HL-60/S4 treated with retinoic acid at 250 ng/mL for 4 days and 3 days (cell line): ENCODE results near the gene CREB3L2.
"Not testable (repeated sequence)": the region's sequence is repeated elsewhere in the genome, so short reads cannot be mapped to it uniquely, and the experiment has no call there.

ENCODE experiments used
- in situ Hi-C: fragments of 300-500 bp; cut with MboI; formaldehyde crosslinking; loops from 2 replicates; pipeline ENCODE4 v1.7.0; 2022; ENCODE audit warnings: low sequenced_read_pairs

The CREB3L2 gene

GRCh38 chr7:137936509-137937201 lies 65.2 kb downstream of the CREB3L2 start:
- in situ Hi-C loops, result no loop called here

DNA sequence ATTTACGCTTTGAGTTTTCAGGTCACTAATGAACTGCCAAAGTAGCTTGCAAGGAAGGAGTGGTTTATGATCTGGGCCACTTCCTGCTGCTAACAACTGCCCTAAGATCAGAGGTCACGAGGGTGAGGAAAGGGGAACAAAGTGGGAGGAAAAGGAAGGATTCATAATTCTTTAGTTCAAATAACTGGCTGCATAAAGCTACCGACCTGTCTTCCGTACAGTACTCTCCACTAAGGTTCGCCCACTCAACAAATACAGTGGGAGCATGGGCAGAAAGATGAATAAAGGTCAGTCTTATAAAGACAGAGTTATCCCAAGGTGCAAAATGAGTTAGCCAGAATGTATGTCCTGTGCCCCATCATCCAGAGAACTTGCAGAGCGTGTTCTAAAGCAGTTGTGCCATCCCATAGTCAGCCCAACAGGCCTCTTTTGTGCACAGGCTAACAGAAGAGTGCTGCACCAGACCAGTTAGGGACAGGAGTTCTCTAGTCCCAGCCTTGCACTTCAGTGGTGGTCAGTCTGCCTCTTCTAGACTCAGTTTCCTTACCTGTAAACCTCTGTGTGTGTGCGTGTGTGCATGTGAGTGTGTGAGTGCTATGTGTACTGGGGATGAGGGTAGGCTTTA lies 65.9 kb downstream of the CREB3L2 start:
- in situ Hi-C loops, result no loop called here

DNA sequence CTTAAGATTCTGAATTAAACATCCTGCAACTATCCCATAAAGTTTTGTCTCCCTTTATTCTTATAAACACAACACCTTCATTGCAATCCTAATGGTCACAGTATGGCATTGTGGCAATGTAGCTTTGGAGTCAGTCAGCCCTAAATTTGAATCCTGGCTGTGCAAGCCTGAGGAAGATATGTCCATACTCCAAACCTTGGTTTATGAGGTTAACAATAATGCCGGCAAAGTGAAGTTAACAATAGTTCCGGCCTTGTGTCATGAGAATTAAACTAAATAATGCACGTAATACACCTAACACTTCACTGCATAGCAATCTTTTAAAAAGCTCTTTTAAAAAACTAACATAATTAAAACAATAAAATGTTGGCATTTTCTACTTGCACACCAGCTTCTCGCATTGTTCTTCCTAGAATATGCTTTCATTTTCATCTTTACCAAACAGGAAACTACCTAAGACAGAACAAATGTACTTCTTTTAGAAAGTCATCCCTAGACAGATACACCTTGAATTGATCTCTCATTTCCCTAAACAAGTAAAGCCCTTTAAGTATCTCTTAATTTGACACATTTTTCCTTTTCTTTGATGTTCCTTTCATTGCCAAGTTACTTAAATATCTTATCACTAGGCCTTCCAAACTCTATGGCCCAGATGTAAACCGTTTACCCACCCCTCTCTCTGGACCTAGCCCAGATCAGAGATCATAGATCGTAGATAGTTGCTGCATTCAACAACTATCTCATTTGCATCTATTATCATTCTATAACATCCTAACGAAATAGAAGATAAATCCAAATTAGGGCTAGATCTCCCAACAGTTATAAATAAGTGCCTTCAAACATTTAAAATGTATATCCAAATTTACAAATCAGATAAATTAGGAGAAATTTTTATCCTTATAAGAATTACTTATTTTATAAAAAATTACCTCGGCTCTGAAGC lies 66.7 kb downstream of the CREB3L2 start:
- in situ Hi-C loops, result no loop called here

DNA sequence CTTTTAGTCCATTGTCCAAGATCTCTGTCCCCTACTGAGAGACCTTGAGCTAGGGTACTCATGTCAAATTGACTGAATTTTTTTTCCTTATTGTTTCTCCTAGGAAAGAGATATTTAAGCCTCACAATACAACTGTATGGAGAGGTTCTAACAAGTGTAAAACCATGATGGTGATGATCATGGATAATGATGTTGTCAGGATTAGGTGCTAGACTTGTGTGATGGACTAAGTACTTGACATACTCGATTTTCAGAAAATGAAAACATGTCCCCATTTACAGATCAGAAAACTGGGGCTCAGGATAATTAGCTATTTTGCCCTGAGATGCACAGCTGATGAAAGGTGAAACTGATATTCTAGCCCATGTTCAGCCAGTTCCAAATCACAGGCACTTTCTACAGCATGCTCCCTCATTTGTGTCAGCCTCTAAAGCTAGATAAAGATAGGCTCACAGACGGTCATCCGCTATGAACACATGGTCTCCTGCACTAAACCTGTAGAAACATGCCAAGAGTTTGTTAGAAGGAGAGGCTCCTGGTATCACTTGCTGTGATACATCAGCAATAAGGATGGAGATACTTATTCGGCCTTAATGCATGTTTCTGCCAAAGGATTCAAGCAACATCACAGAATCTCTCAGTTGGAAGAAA lies 67.6 kb downstream of the CREB3L2 start:
- in situ Hi-C loops, result no loop called here

GRCh38 chr7:137933270-137934017 lies 68.4 kb downstream of the CREB3L2 start:
- in situ Hi-C loops, result no loop called here

DNA sequence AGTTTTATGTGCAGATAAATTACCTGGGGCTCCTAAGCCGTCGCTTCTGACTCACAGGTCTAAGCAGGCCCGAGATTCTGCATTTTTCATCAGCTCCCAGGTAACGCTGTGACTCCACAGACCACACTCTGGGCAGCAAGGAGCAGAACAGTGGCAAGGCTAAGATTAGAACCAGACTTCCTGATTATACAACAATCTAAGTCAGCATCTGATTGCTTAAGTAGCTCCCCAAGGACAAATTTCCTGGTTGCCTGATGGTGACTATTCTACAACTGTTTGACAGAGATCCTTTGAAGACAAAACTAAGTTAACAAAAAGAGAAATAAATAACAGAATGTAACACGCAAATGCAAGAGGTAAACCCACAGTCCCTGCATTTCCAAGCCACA lies 69.0 kb downstream of the CREB3L2 start:
- in situ Hi-C loops, result no loop called here

GRCh38 chr7:137931823-137932222 lies 70.1 kb downstream of the CREB3L2 start:
- in situ Hi-C loops, result no loop called here

- in situ Hi-C loops, result no loop called here
Observed at GRCh38 chr7:137930581-137930980, 71.3 kb downstream of the CREB3L2 start.

DNA sequence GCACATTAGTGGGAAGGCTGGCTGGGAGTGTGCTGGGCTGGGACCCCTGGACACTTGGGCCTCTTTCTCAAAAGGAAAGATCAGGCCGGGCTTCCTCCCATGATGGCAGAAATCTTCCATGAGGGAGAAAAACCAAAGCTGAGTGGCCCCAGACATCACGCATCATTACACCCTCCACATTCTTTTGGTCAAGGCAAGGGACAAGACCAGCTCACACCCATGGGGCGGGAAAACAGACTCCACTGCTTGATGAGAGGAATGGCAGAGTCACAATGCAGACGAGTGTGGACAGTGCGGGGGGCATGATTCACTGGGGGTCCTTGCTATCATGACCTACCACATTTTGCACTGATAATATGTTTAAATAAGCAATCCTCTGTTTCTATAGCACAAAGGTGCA lies 73.3 kb downstream of the CREB3L2 start:
- in situ Hi-C loops, result no loop called here

- in situ Hi-C loops, result no loop called here
Observed at GRCh38 chr7:137927386-137927785, 74.5 kb downstream of the CREB3L2 start.

GRCh38 chr7:137926206-137926605 lies 75.7 kb downstream of the CREB3L2 start:
- in situ Hi-C loops, result not testable (repeated sequence)

- in situ Hi-C loops, result no loop called here
Observed at GRCh38 chr7:137925754-137926153, 76.1 kb downstream of the CREB3L2 start.

DNA sequence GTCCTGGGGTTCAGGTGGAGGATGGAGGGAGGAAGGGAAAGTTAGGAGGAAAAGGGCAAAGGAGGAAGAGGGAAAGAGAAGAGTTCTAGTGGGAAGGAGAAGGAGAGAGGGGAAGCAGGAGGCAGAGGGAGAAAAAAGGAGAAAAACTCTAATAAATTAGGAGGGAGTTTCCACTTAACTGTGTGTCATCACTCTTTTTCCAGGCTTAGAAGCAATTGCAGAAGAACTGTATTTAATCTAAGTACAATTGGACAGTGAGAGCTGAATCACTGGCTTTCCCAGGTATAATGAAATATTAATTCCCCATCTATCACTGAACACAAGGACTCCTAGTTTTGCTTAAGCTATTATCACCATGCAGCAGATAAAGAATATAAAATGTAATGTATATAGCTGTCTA lies 76.8 kb downstream of the CREB3L2 start:
- in situ Hi-C loops, result no loop called here

- in situ Hi-C loops, result loop anchor here (25.0 kb wide), 1 partner anchor 939 kb away; no protein-coding TSS in a partner anchor
Observed at GRCh38 chr7:137923380-137923779, 78.5 kb downstream of the CREB3L2 start.

- in situ Hi-C loops, result loop anchor here (25.0 kb wide), 1 partner anchor 941 kb away; no protein-coding TSS in a partner anchor
Observed at GRCh38 chr7:137920637-137921399, 81.1 kb downstream of the CREB3L2 start.

GRCh38 chr7:137919987-137920386 lies 81.9 kb downstream of the CREB3L2 start:
- in situ Hi-C loops, result loop anchor here (25.0 kb wide), 1 partner anchor 942 kb away; no protein-coding TSS in a partner anchor

DNA sequence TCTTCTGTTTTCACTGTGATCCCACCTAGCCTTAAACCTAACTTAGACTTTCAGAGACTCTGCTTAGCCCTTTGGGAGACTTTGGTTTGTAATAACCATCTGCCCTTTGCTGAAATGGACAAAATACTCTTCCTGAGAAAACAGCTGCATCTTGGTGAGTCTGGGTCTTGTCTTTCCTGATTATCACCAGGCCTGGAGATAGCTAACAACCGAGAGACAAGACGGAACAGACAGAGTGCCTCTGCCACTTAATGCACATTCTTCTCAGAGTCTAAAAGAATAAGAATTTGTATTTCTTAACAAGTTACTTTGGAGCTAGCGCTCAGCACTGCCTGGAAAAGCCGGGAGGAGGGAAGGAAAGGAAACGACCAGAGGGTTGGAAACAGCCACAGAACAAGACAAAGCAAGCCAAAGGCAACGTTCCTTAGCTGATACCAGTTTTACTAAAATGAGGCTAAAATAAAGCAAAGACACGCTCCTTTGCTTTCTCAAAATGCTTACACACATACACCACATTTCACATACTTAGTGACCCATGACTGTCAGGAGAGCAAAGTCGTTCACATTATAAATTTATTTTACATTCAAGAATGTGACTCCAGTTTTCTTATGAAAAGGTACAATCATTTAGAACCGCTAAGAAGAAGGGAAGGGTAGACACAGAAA lies 84.8 kb downstream of the CREB3L2 start:
- in situ Hi-C loops, result loop anchor here (25.0 kb wide), 1 partner anchor 945 kb away; no protein-coding TSS in a partner anchor

DNA sequence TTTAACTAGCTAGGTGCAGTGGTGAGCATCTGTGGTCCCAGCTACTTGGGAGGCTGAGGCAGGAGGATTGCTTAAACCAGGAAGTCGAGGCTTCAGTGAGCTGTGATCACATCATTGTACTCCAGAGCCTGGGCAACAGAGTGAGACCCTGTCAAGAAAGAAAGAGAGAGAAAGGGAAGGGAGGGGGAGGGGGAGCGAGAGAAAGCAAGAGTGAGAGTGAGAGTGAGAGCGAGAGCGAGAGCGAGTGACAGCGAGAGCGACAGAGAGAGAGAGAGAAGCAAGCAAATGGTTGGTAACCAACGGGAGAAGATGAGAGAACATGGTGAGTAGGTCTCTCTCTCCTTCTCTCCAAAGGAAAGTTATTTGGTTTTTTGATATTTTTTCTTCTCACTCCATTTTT lies 85.3 kb downstream of the CREB3L2 start:
- in situ Hi-C loops, result loop anchor here (25.0 kb wide), 1 partner anchor 946 kb away; no protein-coding TSS in a partner anchor

DNA sequence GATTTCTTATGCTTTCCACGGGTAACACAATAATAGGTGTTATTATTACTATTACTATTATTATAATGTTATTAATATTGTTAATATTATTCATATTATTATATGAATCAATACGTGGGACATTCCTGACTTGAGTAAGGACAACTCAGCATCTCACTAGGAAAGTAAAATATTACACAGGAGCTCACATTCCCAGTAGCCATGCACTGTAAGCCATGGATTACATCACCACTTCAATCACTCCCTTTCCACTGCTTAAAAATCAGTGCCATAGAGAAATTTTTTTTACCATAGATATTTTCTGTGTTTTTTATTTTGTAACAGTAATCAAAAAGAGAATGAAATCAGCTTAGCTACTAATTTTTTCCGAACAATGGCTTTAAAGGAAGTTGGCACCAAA lies 86.6 kb downstream of the CREB3L2 start:
- in situ Hi-C loops, result loop anchor here (25.0 kb wide), 1 partner anchor 947 kb away; no protein-coding TSS in a partner anchor
